ENCODE results near the gene PAFAH1B2.
"Not testable (repeated sequence)": the region's sequence is repeated elsewhere in the genome, so short reads cannot be mapped to it uniquely, and the experiment has no call there.

Gene PAFAH1B2

DNA sequence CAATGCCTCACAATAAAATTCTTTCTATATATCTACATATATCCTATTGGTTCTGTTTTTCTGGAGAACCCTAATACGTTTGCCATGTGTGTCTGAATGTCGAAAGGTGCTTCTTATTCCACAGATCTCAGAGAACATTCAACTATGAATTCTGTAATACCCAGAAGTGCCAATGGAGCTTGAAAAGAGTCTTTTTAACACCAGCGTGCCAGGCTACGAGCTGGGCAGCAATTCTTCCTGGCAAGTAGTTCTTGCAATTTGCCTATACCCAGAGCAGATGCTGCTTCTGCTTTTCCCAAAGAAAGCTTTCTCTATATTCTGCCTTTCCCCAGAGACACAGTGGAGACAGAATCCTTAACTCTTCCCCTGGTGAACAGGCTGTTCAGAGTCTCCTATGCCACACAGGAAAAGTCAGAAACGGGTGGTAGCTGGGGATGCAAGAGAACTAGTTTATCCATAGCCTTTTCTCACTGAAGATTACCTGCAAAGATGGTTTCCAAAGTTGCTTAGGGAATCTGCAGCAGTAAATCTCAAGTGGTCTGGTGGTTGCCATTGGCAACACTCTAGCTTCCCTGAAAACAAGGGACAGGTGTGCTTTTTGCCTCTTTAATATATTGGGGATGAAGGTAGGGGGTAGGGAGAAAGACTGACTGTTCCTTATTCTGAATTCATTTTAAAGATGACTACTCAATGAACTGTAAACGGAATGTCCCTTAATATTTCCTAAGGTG is 16.8 kb upstream of the PAFAH1B2 start:
- DNase-seq (ENCODE audit: low read depth in 2 of 2) = no peak

DNA sequence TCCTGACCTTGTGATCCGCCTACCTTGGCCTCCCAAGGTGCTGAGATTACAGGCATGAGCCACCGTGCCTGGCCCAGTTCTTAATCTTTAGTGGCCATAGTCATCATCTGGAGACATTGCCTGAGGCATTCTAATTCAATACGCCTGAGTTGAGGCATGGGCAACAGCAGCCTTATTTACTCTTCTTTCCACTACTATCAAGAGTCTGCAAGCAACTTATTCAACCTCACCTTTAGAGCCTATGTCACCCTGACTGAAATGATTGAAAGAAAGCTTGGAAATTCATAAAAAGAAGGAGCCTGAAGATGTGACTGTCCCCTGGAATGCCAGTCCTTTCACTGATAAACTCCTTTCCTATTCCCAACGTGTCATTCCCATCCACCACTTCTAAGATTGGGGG is 15.8 kb upstream of the PAFAH1B2 start:
- no peak for DNase-seq (ENCODE audit: low read depth in 2 of 2)

DNA sequence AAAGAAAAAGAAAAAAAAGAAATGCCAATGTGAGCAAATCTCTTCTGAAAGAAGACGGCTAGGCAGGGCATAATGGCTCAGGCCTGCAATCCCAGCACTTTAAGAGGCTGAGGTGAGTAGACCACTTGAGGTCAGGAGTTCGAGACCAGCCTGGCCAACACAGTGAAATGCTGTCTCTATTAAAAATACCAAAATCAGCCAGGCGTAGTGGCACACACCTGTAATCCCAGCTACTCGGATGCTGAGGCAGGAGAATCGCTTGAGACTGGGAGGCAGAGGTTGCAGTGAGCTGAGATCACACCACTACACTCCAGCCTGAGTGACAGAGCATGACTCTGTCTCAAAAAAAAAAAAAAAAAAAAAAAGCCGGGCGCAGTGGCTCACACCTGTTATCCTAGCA is 13.7 kb upstream of the PAFAH1B2 start:
- not testable (repeated sequence) for DNase-seq (ENCODE audit: low read depth in 2 of 2)

DNA sequence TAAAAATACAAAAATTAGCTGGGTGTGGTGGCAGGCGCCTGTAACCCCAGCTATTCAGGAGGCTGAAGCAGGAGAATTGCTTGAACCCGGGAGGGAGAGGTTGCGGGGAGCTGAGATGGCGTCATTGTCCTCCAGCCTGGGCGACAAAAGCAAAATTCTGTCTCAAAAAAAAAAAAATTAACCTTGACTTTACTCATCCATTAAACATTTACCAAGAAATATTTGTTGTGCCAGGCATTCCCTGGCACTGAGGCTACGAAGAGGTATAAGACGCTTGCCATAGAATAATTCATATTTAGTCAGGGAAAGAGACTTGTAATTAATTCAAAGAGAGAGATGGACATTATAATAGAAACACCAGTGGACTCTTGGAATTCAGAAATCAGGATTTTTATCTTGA is 13.2 kb upstream of the PAFAH1B2 start:
- DNase-seq (ENCODE audit: low read depth in 2 of 2) = no peak

DNA sequence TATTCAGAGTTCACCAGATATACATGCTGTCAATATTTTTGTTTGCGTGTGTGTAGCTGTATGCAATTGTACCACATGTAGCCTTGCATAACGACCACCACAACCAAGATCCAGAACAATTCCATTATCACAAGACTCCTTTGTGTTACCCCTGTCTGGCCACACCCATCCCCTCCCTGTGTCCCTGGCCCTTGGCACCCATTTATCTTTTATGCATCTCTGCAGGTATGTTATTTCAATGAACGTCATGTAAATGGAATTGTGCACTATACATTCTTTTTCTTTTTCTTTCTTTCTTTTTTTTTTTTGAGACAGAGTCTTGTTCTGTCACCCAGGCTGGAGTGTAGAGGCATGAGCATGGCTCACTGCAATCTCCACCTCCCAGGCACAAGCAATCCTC is 9.7 kb upstream of the PAFAH1B2 start:
- DNase-seq (ENCODE audit: low read depth in 2 of 2) = no peak

DNA sequence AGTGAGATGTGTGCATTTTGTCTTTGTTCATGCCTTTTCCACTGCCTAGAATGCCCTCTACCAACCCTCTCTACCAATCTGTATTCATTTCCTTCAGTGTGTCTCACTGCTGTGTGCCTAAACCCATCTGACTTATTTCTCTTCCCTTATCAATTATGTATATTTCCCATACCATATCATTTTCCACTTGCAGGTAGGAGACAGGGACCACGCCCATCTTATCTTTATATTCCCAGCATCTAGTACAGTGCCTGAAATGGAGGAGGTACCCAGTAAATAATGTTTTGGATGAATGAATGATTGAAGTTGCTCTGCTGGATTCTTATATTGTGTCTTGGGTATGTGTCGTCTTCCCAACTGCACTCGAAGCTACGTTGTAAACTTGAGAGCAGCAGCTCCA is 9.1 kb upstream of the PAFAH1B2 start:
- DNase-seq (ENCODE audit: low read depth in 2 of 2) = not testable (repeated sequence)

DNA sequence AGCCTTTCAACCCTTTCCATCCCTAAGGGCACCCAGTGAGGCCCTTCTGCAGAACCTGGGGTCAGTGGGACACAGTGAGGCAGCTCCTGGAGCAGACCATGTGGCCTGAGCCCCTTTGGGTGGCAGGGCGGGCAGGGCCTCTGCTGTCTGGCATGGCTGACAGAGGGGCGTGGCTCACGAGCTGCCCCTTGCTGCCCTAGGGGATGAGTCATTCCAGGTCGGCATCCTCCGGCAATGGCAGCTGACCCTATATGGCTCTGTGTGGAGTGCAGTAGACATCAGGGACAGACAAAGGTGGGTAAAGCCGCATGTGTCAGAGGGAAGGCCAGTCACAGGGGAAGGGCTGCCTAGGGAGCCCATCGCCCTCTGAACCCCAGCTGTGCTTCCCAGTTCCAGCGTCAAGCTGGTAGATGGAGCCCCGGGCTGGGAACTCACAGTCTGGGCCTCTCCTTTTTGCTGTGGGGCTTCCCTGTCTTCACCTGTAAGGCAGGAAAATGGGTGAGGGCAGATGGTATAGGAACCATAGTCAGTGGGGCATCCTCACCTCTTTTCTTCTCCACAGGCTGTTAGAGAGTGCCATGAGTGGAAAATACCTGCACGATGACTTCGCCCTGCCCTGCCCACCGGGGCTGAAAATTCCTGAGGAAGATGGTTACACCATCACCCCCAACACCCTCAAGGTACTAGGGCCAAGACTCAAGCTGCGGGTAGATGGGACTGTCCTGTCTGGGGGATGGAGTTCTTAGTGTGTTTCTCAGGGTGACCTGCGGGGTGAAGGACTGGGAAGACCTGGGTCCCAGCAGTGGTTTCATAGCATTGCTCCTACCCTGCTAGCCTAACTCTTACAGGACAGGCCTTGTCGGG is 6.6 kb upstream of the PAFAH1B2 start:
- DNase-seq (ENCODE audit: low read depth in 2 of 2) = not testable (repeated sequence)

DNA sequence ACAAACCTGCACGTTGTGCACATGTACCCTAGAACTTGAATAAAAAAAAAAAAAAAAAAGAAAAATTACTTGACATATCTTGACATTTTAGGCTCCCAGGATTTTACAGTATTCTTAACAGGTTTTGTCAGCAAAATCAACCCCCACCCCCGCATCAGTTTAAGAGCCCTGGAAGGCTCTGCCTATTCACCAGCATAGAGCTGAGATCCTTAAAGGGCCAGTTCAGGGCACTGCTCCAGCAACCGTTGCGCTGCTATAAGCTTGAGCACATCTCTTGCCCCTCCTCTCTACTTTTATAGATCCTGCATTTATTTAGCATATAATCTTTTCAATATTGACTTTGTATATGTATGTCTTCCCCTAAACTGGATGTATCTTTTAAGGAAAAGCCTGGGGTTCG is 697 bp upstream of the PAFAH1B2 start:
- no peak for DNase-seq (ENCODE audit: low read depth in 2 of 2)

DNA sequence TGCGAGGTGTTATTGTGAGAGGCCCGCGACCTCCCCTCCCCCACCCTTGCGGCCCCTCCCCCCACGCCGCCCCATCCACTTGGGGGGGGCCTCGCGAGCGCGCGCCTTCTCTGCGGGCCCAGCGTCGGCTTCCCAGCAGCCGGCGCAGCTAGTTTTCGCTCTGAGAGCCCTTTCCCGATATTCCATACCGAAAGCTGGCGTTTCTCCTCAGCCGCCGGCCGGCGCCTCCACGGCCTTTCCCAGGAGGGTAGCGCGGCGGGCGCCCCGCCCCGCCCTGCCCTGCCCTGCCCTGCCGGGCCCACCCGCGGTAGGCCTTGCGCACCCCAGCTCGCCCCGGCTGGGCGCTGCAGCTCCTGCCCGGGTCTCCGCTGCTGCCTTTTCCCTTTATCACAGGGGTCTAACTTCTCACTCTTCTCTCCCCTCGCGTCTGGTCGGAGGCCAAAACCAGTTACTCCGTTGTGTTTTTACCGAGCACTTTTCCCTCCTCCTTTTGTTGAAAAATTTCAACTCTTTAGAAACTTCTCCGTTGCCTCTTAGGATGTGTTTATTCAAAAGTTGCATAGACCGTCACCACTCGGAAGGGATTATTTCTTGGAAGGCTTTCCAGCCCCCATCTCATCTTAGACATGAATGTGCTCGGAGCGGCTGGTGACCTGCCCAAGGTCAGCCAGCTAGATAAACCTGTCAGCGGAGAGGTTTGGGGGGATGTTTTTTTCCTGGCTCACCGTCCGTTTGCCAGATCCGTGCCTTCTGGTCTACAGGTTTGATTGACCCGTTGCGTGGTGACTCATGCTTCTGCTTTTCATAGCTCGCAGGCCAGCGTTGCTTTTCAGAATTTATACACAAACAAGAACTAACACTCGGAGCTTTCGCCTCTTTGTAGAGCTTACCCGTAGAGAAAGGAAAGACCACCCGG is 648 bp downstream of the PAFAH1B2 start:
- DNase-seq (ENCODE audit: low read depth in 2 of 2) = no peak

DNA sequence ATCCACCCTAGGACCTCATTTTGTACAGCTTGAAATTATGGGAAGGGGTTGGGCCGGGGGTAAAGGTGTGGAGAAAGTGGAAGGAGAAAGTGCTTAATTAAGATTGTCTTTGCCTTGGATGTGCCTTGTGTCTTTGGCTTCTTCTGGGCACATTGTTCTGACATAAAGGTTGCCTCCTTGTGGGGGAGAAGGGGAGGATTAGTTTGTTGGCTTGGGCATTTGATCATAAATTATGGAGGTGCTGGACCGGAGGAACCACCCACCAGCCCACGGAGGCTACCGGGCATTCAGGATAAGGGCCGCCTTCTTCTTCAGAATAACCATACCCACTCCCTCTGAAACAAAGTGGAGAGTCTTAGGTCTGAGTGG is 1.3 kb downstream of the PAFAH1B2 start:
- no peak for DNase-seq (ENCODE audit: low read depth in 2 of 2)

DNA sequence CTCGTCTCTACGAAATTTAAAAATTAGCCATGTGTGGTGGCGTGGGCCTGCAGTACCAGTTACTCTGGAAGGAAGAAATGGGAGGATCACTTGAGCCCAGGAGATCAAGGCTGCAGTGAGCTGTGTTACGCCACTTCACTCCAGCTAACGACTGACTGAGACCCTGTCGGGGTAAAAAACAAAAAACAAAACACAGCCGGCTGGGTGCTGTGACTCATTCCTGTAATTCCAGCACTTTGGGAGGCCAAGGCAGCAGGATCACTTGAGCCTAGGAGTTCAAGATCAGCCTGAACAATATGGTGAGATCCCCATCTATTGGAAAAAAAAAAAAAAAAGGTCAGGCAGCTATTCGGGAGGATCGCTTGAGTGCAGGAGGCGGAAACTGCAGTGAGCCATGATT is 2.4 kb downstream of the PAFAH1B2 start:
- no peak for DNase-seq (ENCODE audit: low read depth in 2 of 2)

DNA sequence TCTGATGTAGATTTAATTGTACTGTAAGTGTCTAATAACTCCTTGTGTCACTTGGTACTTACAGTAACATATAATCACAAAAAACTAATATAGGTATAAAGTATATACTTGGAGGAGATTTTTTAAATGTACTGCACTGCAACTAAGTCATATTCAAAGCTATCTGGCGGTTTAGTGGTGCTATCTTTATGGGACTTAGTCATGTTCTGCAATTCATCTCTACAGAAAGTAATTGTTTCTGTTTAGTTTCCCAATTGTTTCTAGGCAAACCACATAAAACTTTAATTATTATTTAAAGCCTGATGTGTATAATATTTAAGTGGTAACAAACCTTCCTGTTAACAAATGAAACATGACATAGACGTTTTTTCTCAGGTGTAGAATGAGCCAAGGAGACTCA is 8.0 kb downstream of the PAFAH1B2 start:
- DNase-seq (ENCODE audit: low read depth in 2 of 2) = no peak

DNA sequence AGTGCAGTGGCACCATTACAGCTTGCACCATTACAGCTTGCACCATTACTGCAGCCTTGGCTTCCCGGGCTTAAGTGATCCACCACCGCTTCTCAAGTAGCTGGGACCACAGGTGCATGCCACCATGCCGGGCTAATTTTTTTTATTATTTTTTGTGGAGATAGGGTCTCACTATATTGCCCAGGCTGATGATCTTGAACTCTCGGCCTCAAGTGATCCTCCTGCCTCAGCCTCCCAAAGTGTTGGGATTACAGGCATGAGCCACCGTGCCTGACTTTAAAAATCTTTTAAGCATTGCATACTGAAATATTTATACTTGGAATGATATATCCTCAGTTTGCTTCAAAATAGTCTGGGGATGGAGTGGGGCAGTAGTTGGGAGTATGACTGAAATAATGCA is 10.4 kb downstream of the PAFAH1B2 start:
- DNase-seq (ENCODE audit: low read depth in 2 of 2) = no peak

DNA sequence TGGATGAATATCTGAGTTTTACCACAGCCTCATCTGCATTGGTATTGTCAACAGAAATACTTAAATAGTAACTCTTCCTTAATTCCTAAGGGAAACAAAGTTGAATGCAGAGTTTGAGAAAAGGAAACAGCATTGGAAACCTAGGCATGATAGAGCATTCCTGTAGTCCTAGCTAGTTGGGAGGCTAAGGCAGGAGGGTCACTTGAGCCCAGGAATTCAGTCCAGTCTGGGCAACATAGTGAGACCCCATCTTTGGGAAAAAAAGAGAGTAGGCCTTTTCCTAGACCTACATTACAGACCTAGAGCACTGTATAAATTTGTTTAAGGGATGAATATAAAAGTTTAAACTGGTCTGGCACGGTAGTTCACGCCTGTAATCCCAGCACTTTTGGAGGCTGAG is 13.4 kb downstream of the PAFAH1B2 start:
- no peak for DNase-seq (ENCODE audit: low read depth in 2 of 2)

DNA sequence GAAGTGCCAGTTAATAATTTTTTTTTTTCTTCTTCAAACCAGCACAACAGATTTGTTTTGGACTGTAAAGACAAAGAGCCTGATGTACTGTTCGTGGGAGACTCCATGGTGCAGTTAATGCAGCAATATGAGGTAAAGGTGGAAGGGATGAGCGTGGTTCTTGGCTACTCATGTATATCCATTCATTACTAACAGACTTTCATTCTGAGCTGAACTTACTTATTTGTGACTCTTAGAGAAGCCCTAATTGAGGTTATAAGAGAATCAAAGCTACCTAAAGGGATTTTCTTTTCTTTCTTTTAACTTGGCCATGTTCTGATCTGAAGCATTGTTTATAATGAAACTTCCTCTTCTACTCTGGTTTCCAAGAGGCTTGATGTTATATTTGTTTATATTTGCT is 15.8 kb downstream of the PAFAH1B2 start:
- no peak for DNase-seq (ENCODE audit: low read depth in 2 of 2)

DNA sequence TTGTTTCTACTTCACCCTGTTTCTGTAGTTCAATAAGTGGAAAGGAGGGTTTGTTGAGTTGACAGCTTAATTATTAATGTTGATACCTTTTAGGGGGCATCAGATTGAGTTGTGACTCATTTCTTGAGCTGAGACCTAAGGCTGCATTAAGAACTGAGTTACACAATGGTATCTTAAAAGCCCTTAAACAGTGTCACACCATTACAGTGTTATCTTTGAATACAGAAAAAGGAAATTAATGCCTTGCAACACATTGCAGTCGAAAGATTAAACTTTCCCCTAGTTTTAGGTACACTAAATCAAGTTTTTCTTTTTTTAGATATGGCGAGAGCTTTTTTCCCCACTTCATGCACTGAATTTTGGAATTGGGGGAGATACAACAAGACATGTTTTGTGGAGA is 16.7 kb downstream of the PAFAH1B2 start:
- DNase-seq (ENCODE audit: low read depth in 2 of 2) = no peak

DNA sequence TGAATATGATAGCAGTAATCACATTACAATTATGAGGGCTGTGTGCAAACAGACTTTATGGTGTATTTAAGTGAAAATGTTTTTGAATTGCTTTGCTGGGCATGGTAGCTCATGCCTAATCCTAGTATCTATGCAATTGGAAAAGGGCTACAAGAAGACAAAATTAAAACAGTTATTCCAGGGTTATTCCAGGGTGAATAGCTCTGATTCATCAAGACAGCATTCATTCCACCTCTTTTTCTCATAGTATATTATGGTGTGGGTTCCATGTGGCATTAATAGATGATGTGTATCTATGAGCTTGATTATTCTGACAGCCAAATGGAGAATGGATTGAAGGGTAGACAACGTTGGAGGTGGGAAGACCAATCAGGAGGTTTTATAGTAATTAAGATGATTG is 22.4 kb downstream of the PAFAH1B2 start:
- DNase-seq (ENCODE audit: low read depth in 2 of 2) = no peak

DNA sequence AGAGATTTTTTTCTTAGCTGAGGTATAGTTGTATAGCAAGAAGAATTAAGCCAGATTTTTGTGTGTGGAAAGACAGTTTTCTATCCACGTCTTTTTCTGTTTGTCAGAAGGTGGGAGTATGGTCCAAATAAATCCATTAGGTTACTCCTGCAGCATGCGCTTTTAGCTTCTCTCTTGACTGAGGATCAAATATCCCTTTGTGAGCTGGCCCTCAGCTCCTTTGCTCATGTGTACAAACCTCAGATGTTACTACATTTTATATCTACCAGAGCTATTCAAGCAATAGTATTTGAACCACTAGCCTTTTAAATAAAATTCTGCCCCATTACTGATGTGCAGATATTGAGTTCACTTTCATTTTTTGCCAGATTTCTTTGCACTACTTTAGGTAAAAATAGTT is 25.6 kb downstream of the PAFAH1B2 start:
- DNase-seq (ENCODE audit: low read depth in 2 of 2) = no peak

DNA sequence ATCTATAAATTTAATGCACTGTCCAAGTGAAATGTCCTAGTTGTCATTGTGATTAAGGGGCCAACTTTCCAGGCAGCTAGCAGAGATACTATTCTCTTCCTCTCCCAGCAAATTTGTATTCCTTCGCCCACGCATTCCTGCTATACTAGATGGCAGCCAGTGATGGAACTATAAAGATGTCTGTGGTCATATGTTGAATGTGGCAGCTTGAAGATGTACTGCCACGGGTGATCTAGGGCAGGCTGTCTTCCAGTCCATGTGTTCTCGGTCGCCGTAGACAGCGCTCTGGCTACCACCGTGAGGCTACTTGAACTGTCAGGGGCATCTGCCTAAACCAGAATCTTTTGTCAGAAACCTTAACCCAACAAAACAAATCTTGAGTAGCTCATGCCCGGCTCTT is 26.1 kb downstream of the PAFAH1B2 start:
- no peak for DNase-seq (ENCODE audit: low read depth in 2 of 2)

DNA sequence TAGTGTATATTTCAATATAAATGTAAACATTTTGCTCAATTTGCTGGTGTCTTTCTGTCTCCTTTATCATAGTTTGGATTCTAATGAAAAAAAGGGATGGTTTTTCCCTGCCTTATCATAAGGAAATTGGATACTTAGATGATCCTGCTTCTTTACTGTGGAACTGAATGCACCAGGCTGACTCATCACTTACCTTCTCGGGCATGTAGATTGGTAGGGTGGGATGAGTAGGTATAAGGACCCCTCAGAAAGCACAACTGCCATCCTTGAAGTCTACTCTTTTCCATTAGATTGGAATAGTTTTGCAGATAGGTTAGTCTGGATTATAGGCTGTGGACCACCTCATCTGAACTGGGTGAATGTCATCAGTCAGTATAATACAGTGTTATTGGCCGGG is 26.9 kb downstream of the PAFAH1B2 start:
- no peak for DNase-seq (ENCODE audit: low read depth in 2 of 2)

DNA sequence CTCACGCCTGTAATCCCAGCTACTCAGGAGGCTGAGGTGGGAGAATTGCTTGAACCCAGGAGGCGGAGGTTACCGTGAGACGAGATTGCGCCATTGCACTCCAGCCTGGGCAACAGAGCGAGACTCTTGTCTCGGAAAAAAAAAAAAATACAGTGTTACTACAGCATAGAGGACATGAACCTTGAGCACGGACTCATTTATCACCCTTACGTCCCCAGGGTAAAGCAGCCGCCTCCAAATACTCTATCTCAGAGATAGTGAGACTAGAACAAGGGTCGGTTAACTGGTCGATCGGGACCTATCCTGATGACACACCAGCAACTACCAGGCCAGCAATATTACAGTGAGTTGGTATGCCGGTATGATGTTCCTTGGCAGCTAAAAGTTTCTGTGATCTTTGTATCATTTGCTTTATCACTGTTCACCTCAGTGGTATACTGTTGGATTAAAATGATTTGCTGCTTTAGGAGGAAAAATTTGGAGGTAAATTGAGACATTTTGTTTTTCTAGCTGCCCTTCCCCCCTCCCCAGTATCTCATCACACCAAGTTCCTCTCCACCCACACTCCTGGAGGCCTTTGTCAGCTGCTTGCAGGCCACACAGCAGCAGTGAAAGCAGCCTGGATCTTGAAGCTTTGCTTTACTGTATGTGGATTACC is 27.4 kb downstream of the PAFAH1B2 start:
- no peak for DNase-seq (ENCODE audit: low read depth in 2 of 2)
